HUES48 (cell line): Measurements from ENCODE around the gene FES.
"Not testable (repeated sequence)": the region's sequence is repeated elsewhere in the genome, so short reads cannot be mapped to it uniquely, and the experiment has no call there.

Source experiments
- H3K27ac ChIP-seq: one replicate; pipeline ENCODE4 v1.7.0; 2013; ENCODE audit warnings: low read depth, low read length, inconsistent platforms
- H3K27me3 ChIP-seq: 2 replicates; pipeline ENCODE4 v1.6.1; 2013; ENCODE audit warnings: mild to moderate bottlenecking, low read length; ENCODE audit not compliant: control insufficient read depth, insufficient read depth
- H3K36me3 ChIP-seq: 2 replicates; pipeline ENCODE4 v1.6.1; 2013; ENCODE audit warnings: low read length; ENCODE audit not compliant: control insufficient read depth, insufficient read depth
- H3K4me1 ChIP-seq: 2 replicates; pipeline ENCODE4 v1.6.1; 2013; ENCODE audit warnings: mild to moderate bottlenecking, low read length; ENCODE audit not compliant: control insufficient read depth, insufficient read depth
- H3K4me3 ChIP-seq: 2 replicates; pipeline ENCODE4 v1.5.1; 2013; ENCODE audit warnings: mild to moderate bottlenecking, low read depth, low read length
- H3K9ac ChIP-seq: 2 replicates; pipeline ENCODE4 v1.6.1; 2013; ENCODE audit warnings: mild to moderate bottlenecking, low read depth, low read length, moderate library complexity
- H3K9me3 ChIP-seq: 2 replicates; pipeline ENCODE4 v1.6.1; 2013; ENCODE audit warnings: low read length; ENCODE audit not compliant: control insufficient read depth, insufficient read depth

The FES gene

GRCh38 chr15:90845201-90845949, 38.9 kb upstream of the FES start:
- Histone ChIP-seq H3K27ac (no peak overlapping the region), H3K9ac (no peak overlapping the region)

GRCh38 chr15:90849424-90849823, 34.9 kb upstream of the FES start:
- not testable (repeated sequence) for H3K9me3 ChIP-seq, H3K4me3 ChIP-seq, H3K27ac ChIP-seq, H3K4me1 ChIP-seq, H3K27me3 ChIP-seq, H3K9ac ChIP-seq, H3K36me3 ChIP-seq

More at GRCh38 chr15:90845201-90845949, 38.9 kb upstream of the FES start:
- no peaks in the 10 kb centered on the region for H3K36me3 ChIP-seq
- H3K4me3 ChIP-seq, result no peak overlapping the region
- no peaks in the 10 kb centered on the region for H3K9me3 ChIP-seq
- H3K4me1 ChIP-seq, result peaks cover 7% of the 10 kb centered on the region
- no peaks in the 10 kb centered on the region for H3K27me3 ChIP-seq

GRCh38 chr15:90851114-90851513, 33.2 kb upstream of the FES start:
- Histone ChIP-seq H3K4me1 (no peaks in the 10 kb centered on the region), H3K27me3 (no peaks in the 10 kb centered on the region), H3K36me3 (no peaks in the 10 kb centered on the region), H3K27ac (no peak overlapping the region), H3K9me3 (no peaks in the 10 kb centered on the region), H3K4me3 (no peak overlapping the region), H3K9ac (no peak overlapping the region)

GRCh38 chr15:90851940-90852339, 32.4 kb upstream of the FES start:
- Histone ChIP-seq H3K4me3 (no peak overlapping the region), H3K36me3 (no peaks in the 10 kb centered on the region), H3K27me3 (no peaks in the 10 kb centered on the region), H3K9me3 (no peaks in the 10 kb centered on the region), H3K9ac (no peak overlapping the region), H3K4me1 (no peaks in the 10 kb centered on the region), H3K27ac (no peak overlapping the region)

- Histone ChIP-seq H3K9ac (no peak overlapping the region), H3K4me3 (no peak overlapping the region), H3K9me3 (no peaks in the 10 kb centered on the region), H3K27me3 (no peaks in the 10 kb centered on the region), H3K4me1 (peaks cover 7% of the 10 kb centered on the region), H3K27ac (no peak overlapping the region), H3K36me3 (no peaks in the 10 kb centered on the region)
These were observed 29.2 kb upstream of the FES start for GRCh38 chr15:90855139-90855538.

- H3K9ac ChIP-seq, result no peak overlapping the region
- H3K4me3 ChIP-seq, result no peak overlapping the region
- H3K4me1 ChIP-seq, result peaks cover 7% of the 10 kb centered on the region
- no peaks in the 10 kb centered on the region for H3K27me3 ChIP-seq
- H3K27ac ChIP-seq, result no peak overlapping the region
- no peaks in the 10 kb centered on the region for H3K9me3 ChIP-seq
- no peaks in the 10 kb centered on the region for H3K36me3 ChIP-seq
These were observed 27.0 kb upstream of the FES start for GRCh38 chr15:90857337-90857736.

- no peaks in the 10 kb centered on the region for H3K9me3 ChIP-seq
- no peaks in the 10 kb centered on the region for H3K36me3 ChIP-seq
- no peak overlapping the region for H3K4me3 ChIP-seq
- H3K4me1 ChIP-seq, result peaks cover 7% of the 10 kb centered on the region
- no peak overlapping the region for H3K27ac ChIP-seq
- no peak overlapping the region for H3K9ac ChIP-seq
- H3K27me3 ChIP-seq, result no peaks in the 10 kb centered on the region
These were observed 26.3 kb upstream of the FES start for GRCh38 chr15:90857883-90858443.

GRCh38 chr15:90859234-90860131, 24.8 kb upstream of the FES start:
- Histone ChIP-seq H3K36me3 (no peaks in the 10 kb centered on the region), H3K4me1 (peaks cover 7% of the 10 kb centered on the region), H3K9me3 (no peaks in the 10 kb centered on the region), H3K9ac (no peak overlapping the region), H3K4me3 (no peak overlapping the region), H3K27me3 (no peaks in the 10 kb centered on the region), H3K27ac (peak overlapping the region; percentile 81)

GRCh38 chr15:90860450-90860849, 23.9 kb upstream of the FES start:
- no peaks in the 10 kb centered on the region for H3K9me3 ChIP-seq
- H3K36me3 ChIP-seq, result no peaks in the 10 kb centered on the region
- no peak overlapping the region for H3K4me3 ChIP-seq
- no peak overlapping the region for H3K9ac ChIP-seq
- no peaks in the 10 kb centered on the region for H3K27me3 ChIP-seq
- H3K27ac ChIP-seq, result no peak overlapping the region
- H3K4me1 ChIP-seq, result peaks cover 7% of the 10 kb centered on the region

- Histone ChIP-seq H3K27me3 (no peaks in the 10 kb centered on the region), H3K9ac (no peak overlapping the region), H3K36me3 (no peaks in the 10 kb centered on the region), H3K9me3 (no peaks in the 10 kb centered on the region), H3K4me1 (peaks cover 7% of the 10 kb centered on the region), H3K4me3 (no peak overlapping the region), H3K27ac (no peak overlapping the region)
These were observed 23.2 kb upstream of the FES start for GRCh38 chr15:90860942-90861675.
